CD14-positive monocyte (primary cell): ENCODE data around the gene NFATC1. TPM values are rescaled to one million over a fixed set of nuclear protein-coding genes. Genes with fewer than 3 reads are reported as not detected.

Experiments
- DNase-seq, 3 donors: peaks; one replicate each; pipeline ENCODE4 v3.0.0-alpha.2; 2011 to 2022
- H2AFZ ChIP-seq: 2 replicates; pipeline ENCODE4 v1.6.0; 2012; ENCODE audit warnings: mild to moderate bottlenecking, low read depth, low read length, inconsistent platforms; ENCODE audit not compliant: insufficient read depth, poor library complexity, severe bottlenecking
- H3K27ac ChIP-seq, 2 donors: 1 replicate in 1 of 2; 2 replicates in 1 of 2; pipeline ENCODE4 v1.5.1; 2012 to 2013; ENCODE audit warnings: low read length in 2 of 2, control low read depth in 1 of 2, inconsistent platforms in 1 of 2, low read depth in 1 of 2, mild to moderate bottlenecking in 1 of 2
- H3K27me3 ChIP-seq, 2 donors: one replicate each; pipeline versions ENCODE4 v1.6.0 to v1.6.1; 2011 to 2013; ENCODE audit warnings: low read length in 2 of 2; ENCODE audit not compliant: control insufficient read depth in 2 of 2, insufficient read depth in 2 of 2
- H3K36me3 ChIP-seq, 2 donors: replicated peaks in 1 of 2; 1 replicate in 1 of 2; 2 replicates in 1 of 2; pipeline versions ENCODE4 v1.5.1 to v1.6.1; 2012 to 2013; ENCODE audit warnings: low read length in 2 of 2, control low read depth in 1 of 2, inconsistent platforms in 1 of 2, mild to moderate bottlenecking in 1 of 2; ENCODE audit not compliant: insufficient read depth in 2 of 2, control insufficient read depth in 1 of 2
- H3K4me1 ChIP-seq, 2 donors: 1 replicate in 1 of 2; 2 replicates in 1 of 2; pipeline versions ENCODE4 v1.5.1 to v1.6.1; 2012 to 2013; ENCODE audit warnings: low read length in 2 of 2, control low read depth in 1 of 2, inconsistent platforms in 1 of 2, mild to moderate bottlenecking in 1 of 2, moderate library complexity in 1 of 2; ENCODE audit not compliant: insufficient read depth in 2 of 2, control insufficient read depth in 1 of 2
- H3K4me2 ChIP-seq: replicated peaks from 2 replicates; pipeline ENCODE3; 2012; ENCODE audit warnings: low read length, moderate library complexity, mild to moderate bottlenecking; ENCODE audit not compliant: poor library complexity, severe bottlenecking; ENCODE audit errors: extremely low read depth
- H3K4me3 ChIP-seq, 3 experiments: fragments of 200-600 bp in 1 of 3; sonication (generic) in 1 of 3; replicated peaks in 1 of 3; 1 replicate in 2 of 3; 2 replicates in 1 of 3; pipeline ENCODE4 v1.5.1; 2011 to 2013; ENCODE audit warnings: low read length in 3 of 3, mild to moderate bottlenecking in 3 of 3, control low read depth in 2 of 3, low read depth in 2 of 3, inconsistent platforms in 1 of 3, moderate library complexity in 1 of 3
- H3K79me2 ChIP-seq: 2 replicates; pipeline ENCODE4 v1.6.0; 2012; ENCODE audit warnings: mild to moderate bottlenecking, control low read depth, inconsistent platforms, low read length, moderate library complexity; ENCODE audit not compliant: insufficient read depth
- H3K9ac ChIP-seq: 2 replicates; pipeline ENCODE4 v1.6.0; 2017; ENCODE audit warnings: low read length, mild to moderate bottlenecking; ENCODE audit not compliant: insufficient read depth, poor library complexity, severe bottlenecking
- H3K9me3 ChIP-seq, 2 donors: replicated peaks in 1 of 2; 1 replicate in 1 of 2; 2 replicates in 1 of 2; pipeline versions ENCODE4 v1.5.1 to v1.6.1; 2012 to 2013; ENCODE audit warnings: low read length in 2 of 2, control low read depth in 1 of 2; ENCODE audit not compliant: control insufficient read depth in 1 of 2, insufficient read depth in 1 of 2
- H4K20me1 ChIP-seq: 2 replicates; pipeline ENCODE4 v1.6.0; 2012; ENCODE audit warnings: mild to moderate bottlenecking, low read length, control low read depth, moderate library complexity; ENCODE audit not compliant: insufficient read depth
- H3K27ac Mint-ChIP-seq, 7 donors: one replicate each; pipeline ENCODE4 v1.8.0; 2020; ENCODE audit warnings: mild to moderate bottlenecking in 7 of 7, mixed read lengths in 7 of 7, moderate library complexity in 6 of 7, inconsistent platforms in 2 of 7
- H3K27me3 Mint-ChIP-seq, 3 donors: one replicate each; pipeline ENCODE4 v1.8.0; 2021 to 2022; ENCODE audit warnings: low read depth in 3 of 3, mild to moderate bottlenecking in 3 of 3, mixed read lengths in 3 of 3, moderate library complexity in 3 of 3, inconsistent platforms in 1 of 3
- H3K36me3 Mint-ChIP-seq, 2 donors: one replicate each; pipeline ENCODE4 v1.8.0; 2020; ENCODE audit warnings: mixed read lengths in 2 of 2, inconsistent platforms in 1 of 2, mild to moderate bottlenecking in 1 of 2
- H3K4me1 Mint-ChIP-seq: one replicate; pipeline ENCODE4 v1.8.0; 2020; ENCODE audit warnings: mild to moderate bottlenecking, mixed read lengths
- H3K4me3 Mint-ChIP-seq, 2 donors: one replicate each; pipeline ENCODE4 v1.8.0; 2020; ENCODE audit warnings: mild to moderate bottlenecking in 2 of 2, mixed read lengths in 2 of 2, moderate library complexity in 1 of 2
- H3K9me3 Mint-ChIP-seq, 7 donors: one replicate each; pipeline ENCODE4 v1.8.0; 2020 to 2022; ENCODE audit warnings: mixed read lengths in 7 of 7, mild to moderate bottlenecking in 6 of 7, moderate library complexity in 6 of 7, inconsistent platforms in 2 of 7
- WGBS: methylation state at CpG from one replicate; pipeline ENCODE4 v1.1.5; 2013; ENCODE audit warnings: missing lambda C conversion rate; ENCODE audit not compliant: insufficient coverage; 5-methylcytosine and 5-hydroxymethylcytosine counted together
- intact Hi-C, 2 donors: fragments of 100-400 bp; cut with micrococcal nuclease; formaldehyde crosslinking; loops; one replicate each; pipeline versions ENCODE4 v1.15.0 to v1.15.1; 2023
- polyA plus RNA-seq, 3 donors: library from polyadenylated mRNA; depleted of rRNA in 1 of 3; unstranded in 2 of 3; stranded (reverse) in 1 of 3; fragments of 300-500 nt in 2 of 3; fragments of >200 nt in 1 of 3; fragmentation: Illumina TruSeq in 2 of 3; gene quantifications; 1 replicate in 2 of 3; 2 replicates in 1 of 3; pipeline ENCODE4 v1.2.3, GENCODE V29; 2012 to 2021
- TF ChIP-seq, protein P1 (sequence below): fragments of 200-600 bp; IDR thresholded peaks from one replicate; pipeline ENCODE4 v1.8.0; 2022; ENCODE audit warnings: antibody characterized with exemption, mild to moderate bottlenecking

The NFATC1 gene
- polyA plus RNA-seq, 3 donors, result 7.8 to 10.7 (median 8.3) TPM

DNA sequence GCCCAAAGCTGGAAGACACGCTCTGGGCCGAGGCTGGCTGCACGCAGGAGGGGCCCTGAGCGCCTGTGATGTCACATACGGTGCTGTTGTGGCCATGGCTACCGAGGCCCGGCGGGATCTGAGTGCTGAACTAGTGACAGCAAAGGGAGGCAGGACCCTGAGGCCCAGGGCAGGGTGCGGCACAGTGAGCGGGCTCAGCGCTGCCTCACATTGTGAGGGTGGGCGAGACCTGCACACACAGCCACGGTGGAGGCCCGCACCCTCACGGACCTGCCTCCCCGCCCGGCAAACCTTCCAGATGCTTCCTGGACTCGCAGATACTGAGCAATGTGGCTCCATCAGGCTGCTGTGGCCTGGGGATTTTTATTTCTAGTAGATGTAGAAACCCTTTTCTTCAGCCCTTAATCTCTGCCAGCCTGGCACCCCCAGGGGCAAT lies 150.0 kb downstream of the NFATC1 start:
- H3K9ac ChIP-seq, result no peak overlapping the region
- Mint-ChIP-seq H3K27ac (peak overlapping the region in 1 of 7 donors; percentile 61), H3K9me3 (peaks cover 0 to 6% (median 0%) of the 10 kb centered on the region in 7 donors), H3K4me1 (no peaks in the 10 kb centered on the region), H3K27me3 (peaks cover 3 to 6% (median 5%) of the 10 kb centered on the region in 3 donors), H3K36me3 (no peaks in the 10 kb centered on the region), H3K4me3 (no peak overlapping the region)
- H3K27me3 ChIP-seq, result no peaks in the 10 kb centered on the region
- WGBS, result 30% methylated on average over 14 of the region's 18 CpGs
- intact Hi-C loops, result no loop called here
- H2AFZ ChIP-seq, result no peak overlapping the region
- H3K4me2 ChIP-seq, result no peak overlapping the region
- no peak overlapping the region for H3K4me3 ChIP-seq
- DNase-seq, result no peak
- H3K36me3 ChIP-seq, result no peaks in the 10 kb centered on the region
- TF ChIP-seq, protein P1, sequence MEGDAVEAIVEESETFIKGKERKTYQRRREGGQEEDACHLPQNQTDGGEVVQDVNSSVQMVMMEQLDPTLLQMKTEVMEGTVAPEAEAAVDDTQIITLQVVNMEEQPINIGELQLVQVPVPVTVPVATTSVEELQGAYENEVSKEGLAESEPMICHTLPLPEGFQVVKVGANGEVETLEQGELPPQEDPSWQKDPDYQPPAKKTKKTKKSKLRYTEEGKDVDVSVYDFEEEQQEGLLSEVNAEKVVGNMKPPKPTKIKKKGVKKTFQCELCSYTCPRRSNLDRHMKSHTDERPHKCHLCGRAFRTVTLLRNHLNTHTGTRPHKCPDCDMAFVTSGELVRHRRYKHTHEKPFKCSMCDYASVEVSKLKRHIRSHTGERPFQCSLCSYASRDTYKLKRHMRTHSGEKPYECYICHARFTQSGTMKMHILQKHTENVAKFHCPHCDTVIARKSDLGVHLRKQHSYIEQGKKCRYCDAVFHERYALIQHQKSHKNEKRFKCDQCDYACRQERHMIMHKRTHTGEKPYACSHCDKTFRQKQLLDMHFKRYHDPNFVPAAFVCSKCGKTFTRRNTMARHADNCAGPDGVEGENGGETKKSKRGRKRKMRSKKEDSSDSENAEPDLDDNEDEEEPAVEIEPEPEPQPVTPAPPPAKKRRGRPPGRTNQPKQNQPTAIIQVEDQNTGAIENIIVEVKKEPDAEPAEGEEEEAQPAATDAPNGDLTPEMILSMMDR, result no peak
- no peaks in the 10 kb centered on the region for H3K9me3 ChIP-seq
- no peaks in the 10 kb centered on the region for H3K79me2 ChIP-seq
- no peaks in the 10 kb centered on the region for H3K4me1 ChIP-seq
- no peak overlapping the region for H3K27ac ChIP-seq
- H4K20me1 ChIP-seq, result no peaks in the 10 kb centered on the region

DNA sequence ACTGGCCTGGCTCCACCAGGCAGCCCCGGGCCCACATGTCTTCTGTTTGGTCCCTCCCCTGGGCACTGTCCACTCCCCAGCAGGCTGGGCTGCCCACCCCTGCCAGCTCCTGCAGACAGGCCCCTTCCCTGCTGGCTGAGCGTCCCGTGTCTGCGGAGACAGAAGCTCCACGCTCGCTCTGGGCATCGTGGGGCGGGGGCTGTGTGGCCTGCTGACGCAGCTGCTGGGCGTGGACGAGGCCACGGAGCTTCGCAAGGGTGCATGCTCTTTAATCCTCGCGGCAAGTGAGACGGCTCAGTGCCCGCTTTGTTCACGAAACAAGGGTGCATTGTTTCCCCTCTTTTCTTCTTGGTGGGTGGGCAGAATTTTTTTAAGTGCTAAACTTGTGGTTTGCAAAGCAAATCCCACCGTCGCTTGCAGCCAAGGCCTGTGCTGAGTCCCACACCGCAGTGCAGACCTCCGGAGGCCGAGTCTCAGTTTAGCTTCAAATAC lies 151.1 kb downstream of the NFATC1 start:
- Mint-ChIP-seq H3K9me3 (peaks cover 0 to 6% (median 0%) of the 10 kb centered on the region in 7 donors), H3K27ac (no peak overlapping the region), H3K4me1 (no peaks in the 10 kb centered on the region), H3K4me3 (no peak overlapping the region), H3K36me3 (no peaks in the 10 kb centered on the region), H3K27me3 (peaks cover 3 to 6% (median 5%) of the 10 kb centered on the region in 3 donors)
- intact Hi-C loops, result no loop called here
- H4K20me1 ChIP-seq, result no peaks in the 10 kb centered on the region
- H3K79me2 ChIP-seq, result no peaks in the 10 kb centered on the region
- no peak overlapping the region for H2AFZ ChIP-seq
- no peak for DNase-seq
- H3K27me3 ChIP-seq, result no peaks in the 10 kb centered on the region
- no peak overlapping the region for H3K9ac ChIP-seq
- no peak overlapping the region for H3K4me2 ChIP-seq
- H3K9me3 ChIP-seq, result no peaks in the 10 kb centered on the region
- no peak overlapping the region for H3K27ac ChIP-seq
- WGBS, result 90% methylated on average over 18 of the region's 23 CpGs
- H3K4me3 ChIP-seq, result no peak overlapping the region
- TF ChIP-seq, protein P1, result no peak
- no peaks in the 10 kb centered on the region for H3K4me1 ChIP-seq
- H3K36me3 ChIP-seq, result no peaks in the 10 kb centered on the region
